Measurements from ENCODE around the gene ST3GAL5. TPM values are rescaled to one million over a fixed set of nuclear protein-coding genes. Genes with fewer than 3 reads are reported as not detected.
A peak's percentile ranks its signal among the peaks of the same experiment; 100 is the strongest.

ST3GAL5 gene
- total and polyA plus RNA-seq, 7 donors, result 2.8 to 24.2 (median 16.1) TPM

GRCh38 chr2:85920810-85921545 is 32.2 kb upstream of the ST3GAL5 start:
- H3K4me1 ChIP-seq, result peaks cover 0 to 16% (median 10%) of the 10 kb centered on the region in 4 donors
- 41 to 62% methylated on average over 5 of the region's 5 CpGs for WGBS, 2 donors
- no peaks in the 10 kb centered on the region for H3K36me3 ChIP-seq
- H3K9me3 ChIP-seq, result no peaks in the 10 kb centered on the region
- H3K4me3 ChIP-seq, result no peak overlapping the region
- TF ChIP-seq POLR2AphosphoS5 (IDR thresholded peaks at IDR 0.05), result no peak
- TF ChIP-seq POLR2A (IDR thresholded peaks at IDR 0.05), result no peak
- TF ChIP-seq, protein P1, sequence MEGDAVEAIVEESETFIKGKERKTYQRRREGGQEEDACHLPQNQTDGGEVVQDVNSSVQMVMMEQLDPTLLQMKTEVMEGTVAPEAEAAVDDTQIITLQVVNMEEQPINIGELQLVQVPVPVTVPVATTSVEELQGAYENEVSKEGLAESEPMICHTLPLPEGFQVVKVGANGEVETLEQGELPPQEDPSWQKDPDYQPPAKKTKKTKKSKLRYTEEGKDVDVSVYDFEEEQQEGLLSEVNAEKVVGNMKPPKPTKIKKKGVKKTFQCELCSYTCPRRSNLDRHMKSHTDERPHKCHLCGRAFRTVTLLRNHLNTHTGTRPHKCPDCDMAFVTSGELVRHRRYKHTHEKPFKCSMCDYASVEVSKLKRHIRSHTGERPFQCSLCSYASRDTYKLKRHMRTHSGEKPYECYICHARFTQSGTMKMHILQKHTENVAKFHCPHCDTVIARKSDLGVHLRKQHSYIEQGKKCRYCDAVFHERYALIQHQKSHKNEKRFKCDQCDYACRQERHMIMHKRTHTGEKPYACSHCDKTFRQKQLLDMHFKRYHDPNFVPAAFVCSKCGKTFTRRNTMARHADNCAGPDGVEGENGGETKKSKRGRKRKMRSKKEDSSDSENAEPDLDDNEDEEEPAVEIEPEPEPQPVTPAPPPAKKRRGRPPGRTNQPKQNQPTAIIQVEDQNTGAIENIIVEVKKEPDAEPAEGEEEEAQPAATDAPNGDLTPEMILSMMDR (IDR thresholded peaks at IDR 0.05), result no peak
- no peak for TF ChIP-seq EP300 (IDR thresholded peaks at IDR 0.05)
- intact Hi-C loops (cut with DNase I), result no loop called here
- H3K27ac ChIP-seq, result no peak overlapping the region
- H3K27me3 ChIP-seq, result no peaks in the 10 kb centered on the region
- no peak for DNase-seq

GRCh38 chr2:85917887-85918795 is 29.4 kb upstream of the ST3GAL5 start:
- intact Hi-C loops (cut with DNase I), result no loop called here
- 61 to 91% methylated on average over 3 of the region's 3 CpGs for WGBS, 2 donors

DNA sequence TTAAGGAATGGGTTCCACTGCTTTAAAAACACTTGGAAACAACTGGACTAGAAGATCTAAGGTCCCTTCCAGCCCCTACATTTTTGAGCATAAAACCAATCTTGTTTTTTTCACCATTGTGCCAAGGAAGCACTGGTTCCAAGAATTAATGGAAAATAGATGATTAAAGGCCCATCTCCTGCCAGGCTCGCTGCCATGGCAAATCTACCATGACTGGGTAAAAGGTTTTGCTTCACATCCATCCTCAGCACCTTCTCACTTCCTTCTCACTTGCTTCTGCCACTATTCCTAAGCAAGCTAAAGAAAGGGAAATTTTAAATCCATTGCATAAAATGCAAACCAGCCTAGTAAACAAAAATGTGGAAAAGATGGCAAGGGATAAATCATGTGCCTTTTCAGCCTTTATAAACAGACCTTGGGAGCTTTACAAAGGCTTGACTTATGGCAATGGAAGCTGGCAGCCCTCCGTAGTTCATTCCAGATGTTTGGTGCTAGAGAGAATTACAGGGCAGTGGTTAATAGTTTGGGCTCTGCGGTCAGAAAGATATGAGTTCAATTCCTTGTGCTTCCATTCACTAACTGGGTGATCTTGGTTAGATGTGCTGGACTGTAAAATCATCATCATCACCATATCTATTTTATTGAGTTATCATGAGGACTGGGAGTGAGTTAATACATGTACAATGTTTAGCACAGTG is 27.0 kb upstream of the ST3GAL5 start:
- H3K27ac ChIP-seq, result peak overlapping the region in 2 of 4 donors; percentile 3 to 45
- intact Hi-C loops (cut with DNase I), result no loop called here
- no peaks in the 10 kb centered on the region for H3K27me3 ChIP-seq
- no peak for DNase-seq
- H3K36me3 ChIP-seq, result no peaks in the 10 kb centered on the region
- H3K9me3 ChIP-seq, result no peaks in the 10 kb centered on the region
- H3K4me3 ChIP-seq, result no peak overlapping the region
- TF ChIP-seq POLR2AphosphoS5 (IDR thresholded peaks at IDR 0.05) (no peak), POLR2A (IDR thresholded peaks at IDR 0.05) (no peak), EP300 (IDR thresholded peaks at IDR 0.05) (no peak)
- TF ChIP-seq, protein P1 (IDR thresholded peaks at IDR 0.05), result no peak
- H3K4me1 ChIP-seq, result peaks cover 0 to 4% (median under 1%) of the 10 kb centered on the region in 4 donors
- 82 to 90% methylated on average over 3 of the region's 3 CpGs for WGBS, 2 donors

More at GRCh38 chr2:85917887-85918795, 29.4 kb upstream of the ST3GAL5 start:
- H3K9me3 ChIP-seq, result no peaks in the 10 kb centered on the region
- H3K4me3 ChIP-seq, result no peak overlapping the region
- H3K36me3 ChIP-seq, result no peaks in the 10 kb centered on the region
- H3K27me3 ChIP-seq, result no peaks in the 10 kb centered on the region
- TF ChIP-seq POLR2A (IDR thresholded peaks at IDR 0.05) (no peak), EP300 (IDR thresholded peaks at IDR 0.05) (no peak), POLR2AphosphoS5 (IDR thresholded peaks at IDR 0.05) (no peak)
- TF ChIP-seq, protein P1 (IDR thresholded peaks at IDR 0.05), result no peak
- H3K27ac ChIP-seq, result no peak overlapping the region
- H3K4me1 ChIP-seq, result peaks cover 0 to 10% (median 8%) of the 10 kb centered on the region in 4 donors
- DNase-seq, result no peak

DNA sequence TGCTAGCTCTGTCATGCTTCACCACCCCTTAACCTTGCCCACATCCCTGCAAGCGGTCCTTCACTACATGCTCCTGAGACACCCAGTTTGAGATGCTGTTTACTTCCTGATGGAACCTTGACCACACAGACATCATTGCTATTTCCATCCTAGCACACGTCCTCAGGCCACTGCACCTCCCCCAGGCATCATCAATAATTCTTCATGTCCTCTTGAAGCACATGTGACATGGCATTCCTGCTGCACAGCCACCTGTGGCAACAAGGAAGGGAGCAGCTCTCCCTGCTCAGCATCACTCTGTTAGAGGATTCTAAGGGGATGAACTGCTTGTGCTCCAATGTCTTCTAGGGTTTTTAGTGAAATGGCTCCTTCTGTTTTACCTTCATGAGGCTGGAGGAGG is 26.1 kb upstream of the ST3GAL5 start:
- TF ChIP-seq POLR2A (IDR thresholded peaks at IDR 0.05) (no peak), EP300 (IDR thresholded peaks at IDR 0.05) (no peak), POLR2AphosphoS5 (IDR thresholded peaks at IDR 0.05) (no peak)
- TF ChIP-seq, protein P1 (IDR thresholded peaks at IDR 0.05), result no peak

More for the DNA sequence above, 26.1 kb upstream of the ST3GAL5 start:
- 44 to 55% methylated on average over 2 of the region's 2 CpGs for WGBS, 2 donors
- H3K4me3 ChIP-seq, result no peak overlapping the region
- H3K9me3 ChIP-seq, result no peaks in the 10 kb centered on the region
- no peaks in the 10 kb centered on the region for H3K4me1 ChIP-seq
- intact Hi-C loops (cut with DNase I), result no loop called here
- H3K36me3 ChIP-seq, result no peaks in the 10 kb centered on the region
- DNase-seq, result no peak
- no peaks in the 10 kb centered on the region for H3K27me3 ChIP-seq
- H3K27ac ChIP-seq, result no peak overlapping the region

Data from sigmoid colon (tissue), 7 donors.